GM12874 (cell line): ENCODE results near the gene ZBED6.

ENCODE experiments used
- CTCF ChIP-seq: IDR thresholded peaks from 2 replicates; pipeline ENCODE4 v1.5.1; 2011; ENCODE audit warnings: low read depth, mild to moderate bottlenecking, control low read depth, low read length, moderate library complexity; ENCODE audit not compliant: insufficient read depth

ZBED6 gene

GRCh38 chr1:203795441-203796235 lies at the start of gene ZBED6, which contains the start of gene ZC3H11A:
Gene ZBED6 (plus strand): TSS chr1:203795623. CDS start chr1:203797523, 1,900 bp downstream.
Gene ZC3H11A (plus strand): TSS chr1:203795623. CDS start chr1:203817071, 21,448 bp downstream.
- no peak for TF ChIP-seq CTCF

GRCh38 chr1:203746281-203746680 lies 49.1 kb upstream of the ZBED6 start:
- no peak for TF ChIP-seq CTCF

GRCh38 chr1:203751051-203751450 lies 44.4 kb upstream of the ZBED6 start:
- TF ChIP-seq CTCF = no peak

GRCh38 chr1:203754455-203754864 lies 41.0 kb upstream of the ZBED6 start:
- no peak for TF ChIP-seq CTCF

- no peak for TF ChIP-seq CTCF
Measured at GRCh38 chr1:203756036-203756435, 39.4 kb upstream of the ZBED6 start.

- no peak for TF ChIP-seq CTCF
Measured at GRCh38 chr1:203760506-203760905, 34.9 kb upstream of the ZBED6 start.

- no peak for TF ChIP-seq CTCF
Measured at GRCh38 chr1:203763505-203763904, 31.9 kb upstream of the ZBED6 start.
